ENCODE data around the gene COL17A1.

DNA sequence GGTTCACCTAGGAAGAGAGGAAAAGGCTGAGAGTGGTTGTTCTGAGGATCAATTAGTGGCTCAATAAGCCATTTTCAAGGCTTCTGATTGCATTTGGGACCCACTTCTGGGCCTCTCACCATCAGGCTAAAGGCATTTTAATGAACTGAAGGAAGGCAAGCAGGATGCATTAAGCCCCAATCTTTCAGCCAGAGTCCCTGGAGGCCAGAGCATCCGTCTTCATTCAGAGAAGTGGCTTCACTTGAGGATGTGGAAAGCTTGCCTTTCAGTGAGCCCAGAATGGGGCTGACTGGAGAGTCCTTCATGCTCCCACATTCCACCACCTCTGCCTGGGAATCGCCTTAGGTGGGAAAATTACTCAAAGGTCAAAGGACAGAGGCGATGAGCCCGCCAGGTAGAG lies 41.8 kb downstream of the COL17A1 start:
- TF ChIP-seq TAF1 (IDR thresholded peaks at IDR 0.05; ENCODE audit: borderline replicate concordance, insufficient read depth, low read length) (no peak), POLR2AphosphoS5 (IDR thresholded peaks at IDR 0.05; ENCODE audit: low read depth, low read length) (no peak)

Measured in PFSK-1 (cell line).